Measurements from ENCODE around the gene EXOC6B.

GRCh38 chr2:72734432-72734831, 91.4 kb downstream of the EXOC6B start:
- no peak for TF ChIP-seq MAX (IDR thresholded peaks at IDR 0.05)
- no peak for TF ChIP-seq RAD21 (IDR thresholded peaks at IDR 0.05; ENCODE audit: low read depth)
- TF ChIP-seq, protein P1, sequence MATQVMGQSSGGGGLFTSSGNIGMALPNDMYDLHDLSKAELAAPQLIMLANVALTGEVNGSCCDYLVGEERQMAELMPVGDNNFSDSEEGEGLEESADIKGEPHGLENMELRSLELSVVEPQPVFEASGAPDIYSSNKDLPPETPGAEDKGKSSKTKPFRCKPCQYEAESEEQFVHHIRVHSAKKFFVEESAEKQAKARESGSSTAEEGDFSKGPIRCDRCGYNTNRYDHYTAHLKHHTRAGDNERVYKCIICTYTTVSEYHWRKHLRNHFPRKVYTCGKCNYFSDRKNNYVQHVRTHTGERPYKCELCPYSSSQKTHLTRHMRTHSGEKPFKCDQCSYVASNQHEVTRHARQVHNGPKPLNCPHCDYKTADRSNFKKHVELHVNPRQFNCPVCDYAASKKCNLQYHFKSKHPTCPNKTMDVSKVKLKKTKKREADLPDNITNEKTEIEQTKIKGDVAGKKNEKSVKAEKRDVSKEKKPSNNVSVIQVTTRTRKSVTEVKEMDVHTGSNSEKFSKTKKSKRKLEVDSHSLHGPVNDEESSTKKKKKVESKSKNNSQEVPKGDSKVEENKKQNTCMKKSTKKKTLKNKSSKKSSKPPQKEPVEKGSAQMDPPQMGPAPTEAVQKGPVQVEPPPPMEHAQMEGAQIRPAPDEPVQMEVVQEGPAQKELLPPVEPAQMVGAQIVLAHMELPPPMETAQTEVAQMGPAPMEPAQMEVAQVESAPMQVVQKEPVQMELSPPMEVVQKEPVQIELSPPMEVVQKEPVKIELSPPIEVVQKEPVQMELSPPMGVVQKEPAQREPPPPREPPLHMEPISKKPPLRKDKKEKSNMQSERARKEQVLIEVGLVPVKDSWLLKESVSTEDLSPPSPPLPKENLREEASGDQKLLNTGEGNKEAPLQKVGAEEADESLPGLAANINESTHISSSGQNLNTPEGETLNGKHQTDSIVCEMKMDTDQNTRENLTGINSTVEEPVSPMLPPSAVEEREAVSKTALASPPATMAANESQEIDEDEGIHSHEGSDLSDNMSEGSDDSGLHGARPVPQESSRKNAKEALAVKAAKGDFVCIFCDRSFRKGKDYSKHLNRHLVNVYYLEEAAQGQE (IDR thresholded peaks at IDR 0.05; ENCODE audit: low read depth): no peak
